RWPE1 (cell line): ENCODE measurements around the gene KRT4.

Experiments used
- CTCF ChIA-PET: fragments of 350-600 bp; sonication (Branson Sonifier 250); formaldehyde crosslinking; extraction: SDS; loops from one replicate; lab custom pipeline; 2021; lab: Yijun Ruan, JAX
- POLR2A ChIA-PET: fragments of 400-600 bp; formaldehyde crosslinking; extraction: SDS; loops from one replicate; lab custom pipeline; 2020; ENCODE audit warnings: antibody characterized with exemption; ENCODE audit not compliant: low non-redundant PET; lab: Yijun Ruan, JAX
- DNase-seq: peaks from one replicate; pipeline ENCODE4 v3.0.0; 2012; ENCODE audit warnings: low spot score
- H3K27ac ChIP-seq: fragments of 450-650 bp; 2 replicates; pipeline ENCODE4 v1.5.1; 2017
- CTCF ChIP-seq: fragments of 450-650 bp; conservative IDR thresholded peaks from 2 replicates; pipeline ENCODE4 v1.5.1; 2017; ENCODE audit warnings: low read depth, mild to moderate bottlenecking

The KRT4 gene

DNA sequence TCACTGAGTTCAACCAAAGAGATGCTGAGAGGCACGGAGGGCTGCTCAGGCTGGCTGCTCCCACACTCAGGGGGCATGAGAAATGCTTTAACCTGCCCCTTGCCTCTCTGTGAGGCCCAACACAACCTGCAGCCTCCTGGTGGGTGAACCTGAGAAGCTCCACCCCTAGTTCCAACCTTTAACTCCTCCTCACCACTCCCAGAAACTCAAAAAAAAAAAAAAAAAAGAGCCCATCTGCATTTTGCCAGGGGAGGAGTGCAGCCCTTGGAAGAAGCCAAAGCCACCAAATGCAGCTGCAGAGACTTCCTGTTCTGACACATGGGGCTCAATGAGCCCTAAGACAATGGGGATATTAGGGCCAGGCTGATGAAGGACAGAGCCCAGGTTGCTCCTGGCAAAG, 8.9 kb downstream of the KRT4 start:
- CTCF ChIA-PET: no interaction called here
- POLR2A ChIA-PET: no interaction called here
- H3K27ac ChIP-seq: no peak overlapping the region
- TF ChIP-seq CTCF: no peak
- DNase-seq: no peak

- DNase-seq: no peak
- ChIA-PET POLR2A (no interaction called here), CTCF (no interaction called here)
- TF ChIP-seq CTCF: no peak
- H3K27ac ChIP-seq: no peak overlapping the region
These were observed 11.5 kb downstream of the KRT4 start for GRCh38 chr12:52802442-52802841.

DNA sequence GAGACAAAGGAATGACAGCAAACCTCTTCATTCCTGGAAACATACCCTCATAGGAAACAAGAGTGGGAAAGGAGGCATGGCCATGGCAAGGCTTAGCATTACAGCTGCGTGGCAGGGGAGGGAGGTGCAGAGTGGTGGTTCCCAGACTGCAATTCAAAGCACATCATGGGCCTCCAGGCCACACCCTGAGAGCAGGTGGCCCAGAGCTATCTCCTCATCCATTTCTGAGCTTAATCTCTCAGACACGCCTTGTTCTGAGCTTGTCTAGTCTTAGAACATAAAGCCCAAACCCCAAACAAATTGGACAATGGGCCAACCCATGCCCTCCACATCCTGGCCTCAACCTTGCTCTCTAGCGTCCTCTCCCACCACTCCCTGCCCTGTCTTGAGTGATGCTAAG, 12.1 kb downstream of the KRT4 start:
- CTCF ChIA-PET: interaction anchor here (0.6 kb wide), 1 partner anchor 241 kb away, joined by 3 read pairs; no protein-coding TSS in a partner anchor
- POLR2A ChIA-PET: no interaction called here
- DNase-seq: no peak
- H3K27ac ChIP-seq: no peak overlapping the region
- no peak for TF ChIP-seq CTCF

DNA sequence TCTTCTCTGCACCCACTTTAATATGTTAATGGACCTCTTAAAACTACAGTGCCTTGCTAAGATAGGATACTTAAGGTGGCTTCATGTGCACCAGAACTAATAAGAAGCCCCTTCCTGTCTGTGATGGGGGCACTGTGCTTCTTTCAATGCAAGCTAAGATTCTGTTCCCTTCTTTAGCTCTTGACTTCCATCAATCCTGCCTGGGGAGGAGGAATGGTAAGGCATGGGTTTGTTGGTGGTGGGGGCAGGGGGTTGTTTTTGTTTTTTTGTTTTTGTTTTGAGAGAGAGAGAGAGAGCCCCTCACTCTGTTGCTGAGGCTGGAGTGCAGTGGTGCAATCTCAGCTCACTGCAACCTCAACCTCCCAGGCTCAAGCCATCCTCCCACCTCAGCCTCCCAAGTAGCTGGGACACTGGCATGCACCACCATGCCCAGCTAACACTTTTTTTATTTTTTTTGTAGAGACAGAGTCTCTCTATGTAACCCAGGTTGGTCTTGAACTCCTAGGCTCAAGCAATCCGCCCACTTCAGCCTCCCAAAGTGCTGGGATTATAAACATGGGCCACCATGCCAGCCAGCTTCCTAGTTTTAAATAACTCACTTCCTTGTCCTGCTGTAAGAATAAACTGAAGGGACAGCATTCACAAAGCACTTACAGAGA, 13.5 kb downstream of the KRT4 start:
- DNase-seq: no peak
- ChIA-PET CTCF (no interaction called here), POLR2A (no interaction called here)
- no peak for TF ChIP-seq CTCF
- peak overlapping the region; percentile 62; the same call in 1 of the 2 replicates for H3K27ac ChIP-seq

- TF ChIP-seq CTCF: no peak
- CTCF ChIA-PET: no interaction called here
- POLR2A ChIA-PET: no interaction called here
- no peak overlapping the region for H3K27ac ChIP-seq
- no peak for DNase-seq
These were observed 14.3 kb downstream of the KRT4 start for GRCh38 chr12:52799505-52800211.

- no peak overlapping the region for H3K27ac ChIP-seq
- DNase-seq: peak; percentile 85
- no peak for TF ChIP-seq CTCF
- ChIA-PET POLR2A (no interaction called here), CTCF (no interaction called here)
These were observed 15.0 kb downstream of the KRT4 start for GRCh38 chr12:52798671-52799504.
